GM21737 (cell line): ENCODE results near the gene VWA2.

Source experiments
- ATAC-seq: cut with Tn5 transposase; IDR thresholded peaks from one replicate; pipeline ENCODE4 v1.9.1; 2021; ENCODE audit warnings: mild to moderate bottlenecking, moderate library complexity; ENCODE audit not compliant: unreplicated experiment

Gene VWA2

DNA sequence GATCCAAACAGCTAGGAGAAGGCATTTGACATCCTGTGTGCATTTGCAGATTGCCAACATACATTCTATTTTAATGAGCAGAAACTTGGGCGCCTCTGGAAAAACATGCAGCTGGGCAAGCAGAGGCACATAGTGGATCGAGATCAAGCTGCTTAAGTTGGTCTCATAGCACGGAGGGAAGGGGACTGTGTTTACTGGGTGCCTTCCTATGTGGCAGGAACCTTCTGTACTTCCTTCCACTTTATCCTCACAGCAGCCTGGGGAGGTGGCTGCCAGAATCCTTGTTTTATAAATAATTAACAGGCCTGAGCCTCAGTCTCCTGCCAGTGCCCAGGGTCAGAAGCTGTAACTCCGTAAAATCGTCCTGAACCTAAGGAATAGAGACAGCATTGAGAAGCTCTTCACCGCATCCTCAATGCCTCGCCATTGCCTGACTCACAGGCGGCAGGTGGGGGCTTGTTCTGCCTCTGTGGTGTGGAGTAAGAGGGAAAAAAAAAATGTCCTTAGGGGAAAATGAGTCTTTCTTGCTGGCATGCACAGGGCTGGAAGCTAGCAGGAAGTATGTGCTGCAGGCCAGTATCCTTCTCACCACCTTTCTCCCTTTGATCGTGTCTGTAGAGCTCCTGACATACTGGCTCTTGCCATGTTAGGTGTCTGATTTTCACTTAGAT, 6.2 kb downstream of the VWA2 start:
- no peak for ATAC-seq

DNA sequence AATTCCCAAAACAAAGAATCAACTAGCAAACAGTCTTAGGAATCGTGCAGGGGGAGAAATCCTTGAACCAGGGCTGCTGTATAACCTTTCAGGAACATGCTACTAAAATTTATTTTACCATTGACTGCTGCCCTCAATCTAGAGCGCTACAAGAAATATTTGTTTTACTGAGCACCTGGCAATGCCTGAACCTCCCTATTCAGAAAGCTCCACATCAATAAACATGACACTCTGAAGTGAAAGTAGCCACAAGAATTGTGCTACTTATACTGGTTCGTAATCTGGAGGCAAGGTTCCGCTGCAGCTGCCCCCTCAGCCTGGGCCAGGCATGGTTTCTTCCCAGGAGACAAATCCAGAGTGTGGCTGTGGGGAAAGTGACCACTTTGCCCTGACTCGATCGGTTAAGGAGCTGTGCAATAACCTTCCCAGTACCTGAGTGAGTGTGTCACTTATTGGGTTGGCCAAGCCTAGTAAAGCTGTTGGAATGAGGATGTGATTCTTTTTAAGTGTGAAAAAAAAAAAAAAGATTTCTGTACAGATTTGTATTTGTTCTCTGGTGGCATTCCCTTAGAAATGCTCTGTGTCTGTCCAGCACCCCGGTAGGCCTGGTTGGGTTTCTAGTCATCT, 7.7 kb downstream of the VWA2 start:
- ATAC-seq: no peak

GRCh38 chr10:114250236-114250635, 11.2 kb downstream of the VWA2 start:
- ATAC-seq: no peak

DNA sequence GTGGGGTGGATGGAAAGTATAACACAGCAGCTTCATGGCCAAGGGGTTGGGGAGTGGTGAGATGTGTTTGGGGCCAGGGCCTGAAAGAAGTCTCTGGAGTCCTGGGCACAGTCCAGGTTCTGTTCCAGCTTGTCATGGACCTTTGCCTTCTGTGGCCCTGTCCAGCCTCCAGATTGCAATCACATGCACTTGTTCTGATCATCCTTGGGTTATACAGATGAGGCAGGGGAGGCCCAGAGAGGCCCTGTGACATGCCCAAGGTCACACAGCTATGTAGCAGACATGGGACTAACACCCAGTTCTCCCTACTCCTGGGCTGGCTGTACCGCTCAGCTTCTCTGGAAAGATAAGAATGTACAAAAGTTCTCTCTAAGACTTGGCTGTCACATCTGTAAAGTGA, 11.7 kb downstream of the VWA2 start:
- ATAC-seq: no peak

GRCh38 chr10:114252092-114252491, 13.0 kb downstream of the VWA2 start:
- ATAC-seq: no peak

- ATAC-seq: no peak
These were observed 13.8 kb downstream of the VWA2 start for GRCh38 chr10:114252883-114253282.

- no peak for ATAC-seq
These were observed 16.2 kb downstream of the VWA2 start for GRCh38 chr10:114255227-114255626.

DNA sequence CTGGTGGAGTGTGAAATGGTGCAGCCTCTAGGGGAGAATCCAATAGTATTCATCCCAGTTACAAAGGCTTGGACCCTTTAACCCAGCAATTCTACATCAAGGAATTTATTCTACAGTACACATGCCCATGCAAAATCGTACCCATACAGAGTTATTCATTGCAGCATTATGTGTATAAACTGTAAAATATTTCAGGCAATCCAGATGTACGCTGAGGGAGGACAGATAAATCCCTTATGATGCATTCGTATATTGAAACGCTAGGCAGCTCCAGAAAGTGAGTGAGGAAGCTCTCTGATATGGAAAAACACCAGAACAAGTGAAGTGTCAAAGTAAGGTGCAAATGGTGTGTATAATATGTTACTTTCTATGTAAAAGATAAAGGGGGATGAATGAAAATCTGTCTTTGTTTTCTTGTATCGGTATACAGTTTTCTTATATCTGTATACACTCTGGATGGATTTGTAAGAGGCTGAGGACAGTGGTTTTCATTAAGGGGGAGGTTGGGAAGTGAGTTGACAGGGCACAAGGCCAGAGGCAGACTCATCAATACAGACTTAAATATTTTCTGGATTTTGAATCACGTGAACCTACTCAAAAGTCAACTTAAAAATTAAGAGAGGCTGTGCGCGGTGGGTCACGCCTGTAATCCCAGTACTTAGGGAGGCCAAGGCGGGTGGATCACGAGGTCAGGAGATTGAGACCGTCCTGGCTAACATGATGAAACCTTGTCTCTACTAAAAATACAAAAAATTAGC, 17.1 kb downstream of the VWA2 start:
- no peak for ATAC-seq

- no peak for ATAC-seq
These were observed 17.8 kb downstream of the VWA2 start for GRCh38 chr10:114256822-114257221.

DNA sequence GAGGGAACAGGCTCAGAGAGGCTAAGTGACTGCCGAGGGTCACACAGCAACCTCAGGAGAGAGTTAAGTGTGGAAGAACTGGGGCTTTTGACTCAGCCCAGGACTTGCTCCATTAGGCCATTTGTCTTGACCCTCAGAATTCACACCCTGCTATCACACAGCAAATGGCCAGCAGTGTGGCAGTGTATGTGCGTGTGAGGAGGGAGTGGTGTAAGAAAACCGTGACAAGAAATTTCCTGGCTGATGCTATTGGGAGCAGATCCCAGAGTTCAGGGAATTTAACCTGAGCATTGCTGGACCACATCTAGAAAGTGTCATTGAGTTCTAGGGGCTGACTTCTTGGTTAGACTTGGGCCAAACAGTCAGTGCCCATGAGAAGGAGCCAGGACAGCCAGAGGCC, 18.4 kb downstream of the VWA2 start:
- ATAC-seq: no peak

- ATAC-seq: no peak
These were observed 19.3 kb downstream of the VWA2 start for GRCh38 chr10:114258274-114258840.

GRCh38 chr10:114259824-114260223, 20.8 kb downstream of the VWA2 start:
- ATAC-seq: no peak

DNA sequence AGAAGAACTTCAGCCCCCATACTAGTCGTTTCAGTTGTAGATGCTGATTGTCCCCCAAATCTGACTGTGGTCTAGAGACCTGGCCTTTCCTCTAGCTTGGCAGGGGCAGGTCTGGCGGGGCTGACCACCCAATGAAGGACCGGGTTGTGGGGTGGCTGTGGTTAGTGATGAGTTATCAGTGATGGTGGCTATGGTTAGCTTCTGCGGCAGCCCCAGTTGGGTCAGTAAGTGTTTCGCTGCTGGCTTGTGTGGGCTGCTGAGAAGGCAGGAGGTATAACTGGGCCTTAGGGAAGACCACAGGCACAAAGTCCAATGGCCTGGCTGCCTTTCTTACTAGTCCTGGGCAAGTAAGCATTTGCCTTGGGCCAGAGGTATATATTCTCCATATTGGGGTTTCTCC, 21.3 kb downstream of the VWA2 start:
- no peak for ATAC-seq

DNA sequence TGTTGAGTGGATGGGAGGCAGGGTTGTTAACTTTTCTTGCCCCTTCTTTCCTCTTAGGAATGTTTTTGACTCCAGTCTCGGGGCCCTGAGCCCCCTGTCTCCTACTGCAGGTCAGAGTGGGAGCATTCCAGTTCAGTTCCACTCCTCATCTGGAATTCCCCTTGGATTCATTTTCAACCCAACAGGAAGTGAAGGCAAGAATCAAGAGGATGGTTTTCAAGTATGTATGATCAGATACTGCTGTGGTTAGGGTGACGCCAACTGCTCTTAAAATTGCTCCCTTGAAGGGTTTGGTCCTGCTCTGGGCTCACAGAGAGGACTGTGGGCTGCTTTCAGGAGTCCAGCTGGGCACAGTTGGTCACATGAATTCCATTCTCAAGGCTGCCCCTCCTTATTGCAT, 22.0 kb downstream of the VWA2 start:
- no peak for ATAC-seq

DNA sequence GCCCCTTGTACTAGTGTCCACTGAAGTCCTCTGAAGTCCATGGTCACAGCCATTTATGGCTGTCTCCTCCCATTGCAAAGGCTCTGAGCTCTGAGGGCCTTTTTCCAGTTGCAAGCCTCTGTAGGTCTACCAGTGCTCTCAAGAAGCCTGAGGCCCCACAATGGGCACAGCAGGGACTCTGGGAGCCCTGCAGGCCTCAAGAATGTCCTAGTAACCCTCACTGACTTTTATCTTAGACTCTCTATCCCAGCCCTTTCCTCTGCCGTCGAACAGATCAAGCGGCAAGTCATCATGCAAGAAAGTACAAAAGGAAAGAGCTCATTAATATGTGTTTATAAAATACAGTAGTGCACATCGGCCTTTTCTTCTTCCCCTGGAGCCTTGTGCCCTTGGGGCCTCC, 23.4 kb downstream of the VWA2 start:
- ATAC-seq: no peak

DNA sequence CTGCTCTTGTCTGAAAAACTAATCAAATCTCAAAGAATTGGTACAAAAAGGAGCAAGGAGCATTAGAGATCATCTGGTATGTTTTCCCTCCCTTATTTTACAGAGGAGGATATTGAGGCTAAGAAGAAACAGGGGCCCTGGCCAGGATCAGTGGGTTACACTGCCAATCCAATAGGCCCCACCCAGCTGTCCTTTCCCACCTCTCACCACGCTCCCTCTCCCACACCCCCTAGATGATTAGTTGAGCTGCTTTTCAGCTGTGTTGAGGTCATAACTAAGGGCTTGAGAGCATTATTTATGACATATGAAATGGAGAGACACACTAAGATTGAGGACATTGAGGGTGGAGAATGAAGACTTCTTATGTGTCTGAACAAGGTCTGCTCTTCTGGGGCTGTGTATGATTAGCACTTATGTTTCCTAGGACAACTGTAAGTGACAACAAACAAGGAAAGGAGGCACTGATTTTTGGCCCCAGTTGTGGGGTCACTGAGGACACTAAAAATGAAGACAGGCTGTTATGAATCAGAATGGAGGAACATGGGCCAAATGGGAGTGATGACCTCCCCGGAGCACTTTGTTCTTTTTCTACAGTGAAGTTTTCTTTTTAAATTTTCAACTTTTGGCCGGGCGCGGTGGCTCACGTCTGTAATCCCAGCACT, 26.5 kb downstream of the VWA2 start:
- ATAC-seq: no peak

GRCh38 chr10:114266521-114266920, 27.5 kb downstream of the VWA2 start:
- no peak for ATAC-seq

DNA sequence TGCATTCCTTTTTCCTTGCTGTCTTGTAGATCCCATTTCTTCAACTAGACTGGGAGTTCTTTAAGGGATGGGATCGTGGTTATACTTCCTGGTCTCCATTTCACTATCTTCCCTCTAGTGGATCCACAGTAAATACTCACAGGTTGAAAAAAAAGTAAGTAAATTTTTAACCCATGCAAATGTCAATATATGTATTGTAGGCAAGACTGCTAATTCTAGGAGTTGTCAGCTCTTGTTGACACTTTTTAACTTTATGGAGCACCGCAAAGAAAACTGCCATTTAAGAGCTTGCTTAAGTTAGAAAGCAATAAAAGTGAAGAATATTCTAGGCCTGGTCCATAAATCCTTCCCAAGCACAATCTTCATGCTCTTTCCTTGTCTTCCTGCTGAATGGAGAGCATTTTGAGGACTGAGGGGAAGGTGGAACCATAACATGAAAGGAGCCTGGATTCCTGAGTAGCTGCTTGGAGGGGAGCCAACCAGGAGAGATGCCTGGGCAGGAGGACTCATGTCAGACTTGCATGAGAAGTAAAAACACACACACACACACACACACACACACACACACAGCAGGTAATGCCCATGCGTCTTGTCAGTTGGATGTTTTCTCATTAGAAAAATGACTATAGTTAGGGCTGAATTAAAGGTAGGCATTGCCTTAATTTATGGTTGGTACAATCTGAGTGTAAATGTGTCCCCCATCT, 32.2 kb downstream of the VWA2 start:
- ATAC-seq: no peak

DNA sequence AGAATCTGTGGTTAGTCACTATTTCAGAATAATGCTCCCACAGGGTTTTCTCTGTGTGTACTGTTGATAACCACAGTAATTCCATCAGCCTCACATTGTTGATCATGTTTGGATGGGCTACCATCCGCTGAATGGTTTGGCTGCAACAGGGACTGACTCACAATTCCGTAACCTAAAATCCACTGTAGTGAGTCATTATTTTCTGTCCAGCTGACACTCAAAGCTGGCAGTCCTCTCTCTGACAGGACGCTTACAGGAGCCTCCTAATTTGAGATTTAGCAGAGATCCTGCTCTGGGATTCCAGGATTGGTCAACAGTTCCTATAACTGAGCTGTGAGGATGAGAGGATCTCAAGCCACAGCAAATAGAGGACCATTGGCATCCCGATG, 32.7 kb downstream of the VWA2 start:
- ATAC-seq: no peak

DNA sequence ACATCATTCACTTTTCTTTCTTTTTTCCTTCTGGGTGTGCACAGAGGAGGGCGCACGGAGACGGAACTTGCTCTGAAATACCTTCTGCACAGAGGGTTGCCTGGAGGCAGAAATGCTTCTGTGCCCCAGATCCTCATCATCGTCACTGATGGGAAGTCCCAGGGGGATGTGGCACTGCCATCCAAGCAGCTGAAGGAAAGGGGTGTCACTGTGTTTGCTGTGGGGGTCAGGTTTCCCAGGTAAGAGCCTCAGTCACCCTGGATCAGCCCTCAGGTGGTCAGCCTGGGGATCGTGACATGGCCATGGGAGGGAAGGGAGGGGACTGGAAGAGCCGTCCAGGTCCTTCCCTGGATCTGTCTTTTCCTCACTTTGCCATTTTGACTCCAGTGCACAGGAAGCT, 33.6 kb downstream of the VWA2 start:
- no peak for ATAC-seq

GRCh38 chr10:114273910-114274309, 34.9 kb downstream of the VWA2 start:
- ATAC-seq: no peak
